NB4 (cell line): ENCODE measurements around the gene EVA1A.

Experiments
- CTCF ChIP-seq: IDR thresholded peaks from one replicate; pipeline ENCODE4 v1.5.1; 2012; ENCODE audit warnings: low read depth, low read length
- POLR2A ChIP-seq: IDR thresholded peaks from 2 replicates; pipeline ENCODE4 v1.6.1; 2011; ENCODE audit warnings: mild to moderate bottlenecking; ENCODE audit not compliant: insufficient read length; ENCODE audit errors: extremely low read depth

GRCh38 chr2:75494137-75494769 lies 66.5 kb downstream of the EVA1A start:
- no peak for TF ChIP-seq POLR2A
- no peak for TF ChIP-seq CTCF
